Skin epidermis (tissue), 12 donors: ENCODE data around the gene MBOAT7.

ENCODE experiments used
- H3K27ac ChIP-seq, 21 experiments: fragments of 200-600 bp; sonication (generic) in 11 of 21; one replicate each; pipeline ENCODE4 v1.5.0; 2020; ENCODE audit warnings: mild to moderate bottlenecking in 3 of 21, inconsistent platforms in 2 of 21, moderate library complexity in 2 of 21
- H3K4me3 ChIP-seq, 7 experiments: fragments of 200-600 bp; sonication (generic) in 2 of 7; one replicate each; pipeline ENCODE4 v1.5.0; 2020; ENCODE audit warnings: inconsistent platforms in 2 of 7, mild to moderate bottlenecking in 2 of 7, moderate library complexity in 1 of 7

The MBOAT7 gene

GRCh38 chr19:54169149-54169740 lies 20.1 kb downstream of the MBOAT7 start:
- no peak overlapping the region for H3K27ac ChIP-seq
- H3K4me3 ChIP-seq: no peak overlapping the region

- no peak overlapping the region for H3K4me3 ChIP-seq
- no peak overlapping the region for H3K27ac ChIP-seq
Observed at GRCh38 chr19:54168174-54168917, 21.0 kb downstream of the MBOAT7 start.

GRCh38 chr19:54165222-54165621 lies 24.2 kb downstream of the MBOAT7 start:
- Histone ChIP-seq H3K4me3 (no peak overlapping the region), H3K27ac (no peak overlapping the region)

GRCh38 chr19:54164369-54165068 lies 24.9 kb downstream of the MBOAT7 start:
- Histone ChIP-seq H3K27ac (no peak overlapping the region), H3K4me3 (peak overlapping the region in 3 of 7 experiments; percentile 1 to 11 (median 7))

GRCh38 chr19:54162884-54163283 lies 26.5 kb downstream of the MBOAT7 start:
- peak overlapping the region in 5 of 7 experiments; percentile 18 to 49 (median 40) for H3K4me3 ChIP-seq

GRCh38 chr19:54162241-54162805 lies 27.1 kb downstream of the MBOAT7 start:
- peak overlapping the region; percentile 18 to 49 (median 34) for H3K4me3 ChIP-seq
- H3K27ac ChIP-seq: peak overlapping the region in 2 of 21 experiments; percentile 26 to 37

More at GRCh38 chr19:54162884-54163283, 26.5 kb downstream of the MBOAT7 start:
- H3K27ac ChIP-seq: peak overlapping the region in 2 of 21 experiments; percentile 26 to 37

- Histone ChIP-seq H3K4me3 (peak overlapping the region in 5 of 7 experiments; percentile 43 to 77 (median 48)), H3K27ac (peak overlapping the region in 9 of 21 experiments; percentile 1 to 85 (median 64))
Observed at GRCh38 chr19:54160854-54161253, 28.5 kb downstream of the MBOAT7 start.

- peak overlapping the region; percentile 34 to 77 (median 44) for H3K4me3 ChIP-seq
- peak overlapping the region in 20 of 21 experiments; percentile 23 to 90 (median 76) for H3K27ac ChIP-seq
Observed at GRCh38 chr19:54160182-54160811, 29.1 kb downstream of the MBOAT7 start.

GRCh38 chr19:54159352-54160181 lies 29.8 kb downstream of the MBOAT7 start, which contains the start of gene LENG1:
Gene LENG1 (minus strand): TSS chr19:54159721. CDS start chr19:54159695, 26 bp downstream.
- peak within 1 kb of the TSS; percentile 76 to 99 (median 96) for H3K27ac ChIP-seq

GRCh38 chr19:54158812-54159351 lies 30.5 kb downstream of the MBOAT7 start:
- peak overlapping the region in 20 of 21 experiments; percentile 79 to 99 (median 96) for H3K27ac ChIP-seq
- peak overlapping the region; percentile 56 to 77 (median 70) for H3K4me3 ChIP-seq

More at GRCh38 chr19:54159352-54160181, 29.8 kb downstream of the MBOAT7 start, which contains the start of gene LENG1:
- H3K4me3 ChIP-seq: peak within 1 kb of the TSS; percentile 56 to 77 (median 70)

- Histone ChIP-seq H3K27ac (no peak overlapping the region), H3K4me3 (no peak overlapping the region)
Observed at GRCh38 chr19:54156953-54157352, 32.4 kb downstream of the MBOAT7 start.

- no peak overlapping the region for H3K4me3 ChIP-seq
- no peak overlapping the region for H3K27ac ChIP-seq
Observed at GRCh38 chr19:54156490-54156889, 32.9 kb downstream of the MBOAT7 start.

- Histone ChIP-seq H3K27ac (peak overlapping the region in 2 of 21 experiments; percentile 54 to 55), H3K4me3 (no peak overlapping the region)
Observed at GRCh38 chr19:54155694-54156093, 33.7 kb downstream of the MBOAT7 start.

GRCh38 chr19:54154603-54155345 lies 34.6 kb downstream of the MBOAT7 start:
- H3K4me3 ChIP-seq: no peak overlapping the region

GRCh38 chr19:54153731-54154326 lies 35.6 kb downstream of the MBOAT7 start:
- H3K27ac ChIP-seq: peak overlapping the region in 5 of 21 experiments; percentile 25 to 52 (median 28)
- no peak overlapping the region for H3K4me3 ChIP-seq

More at GRCh38 chr19:54154603-54155345, 34.6 kb downstream of the MBOAT7 start:
- peak overlapping the region in 5 of 21 experiments; percentile 6 to 55 (median 35) for H3K27ac ChIP-seq

- Histone ChIP-seq H3K4me3 (no peak overlapping the region), H3K27ac (peak overlapping the region in 2 of 21 experiments; percentile 25 to 27)
Observed at GRCh38 chr19:54152878-54153524, 36.4 kb downstream of the MBOAT7 start.
